GM19238 (cell line): Measurements from ENCODE around the gene KIF1C.

Source experiments
- DNase-seq: peaks from one replicate; pipeline ENCODE4 v3.0.0; 2011; ENCODE audit warnings: low spot score; ENCODE audit not compliant: insufficient read length

Gene KIF1C

DNA sequence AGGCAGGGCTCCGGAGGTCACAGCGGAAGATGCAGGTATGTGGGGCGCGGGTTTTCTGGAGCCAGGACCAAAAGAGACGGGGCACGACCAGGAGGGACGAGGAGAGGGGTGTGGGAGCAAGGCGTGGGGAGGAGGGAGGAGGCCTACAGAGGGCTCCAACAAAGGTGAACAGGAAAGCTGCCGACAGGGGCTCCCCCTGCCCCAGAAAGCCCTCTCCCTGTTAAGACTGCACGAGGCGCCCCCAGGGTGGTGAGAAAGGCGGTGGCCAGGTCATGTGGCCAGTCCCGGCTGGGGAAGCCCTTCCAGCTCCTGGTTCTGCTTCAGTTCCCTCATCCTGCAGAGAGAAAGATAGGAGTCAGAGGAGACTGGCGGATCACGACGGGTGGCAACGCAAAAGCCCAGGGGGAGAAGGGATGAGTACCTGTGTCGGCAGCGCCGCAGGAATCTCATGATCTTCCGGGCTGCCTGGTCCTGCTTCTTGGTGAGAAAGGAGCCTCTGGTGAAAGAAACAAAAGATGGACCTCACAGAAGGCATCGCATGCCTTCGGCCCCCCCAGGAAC is 29.2 kb upstream of the KIF1C start:
- no peak for DNase-seq

DNA sequence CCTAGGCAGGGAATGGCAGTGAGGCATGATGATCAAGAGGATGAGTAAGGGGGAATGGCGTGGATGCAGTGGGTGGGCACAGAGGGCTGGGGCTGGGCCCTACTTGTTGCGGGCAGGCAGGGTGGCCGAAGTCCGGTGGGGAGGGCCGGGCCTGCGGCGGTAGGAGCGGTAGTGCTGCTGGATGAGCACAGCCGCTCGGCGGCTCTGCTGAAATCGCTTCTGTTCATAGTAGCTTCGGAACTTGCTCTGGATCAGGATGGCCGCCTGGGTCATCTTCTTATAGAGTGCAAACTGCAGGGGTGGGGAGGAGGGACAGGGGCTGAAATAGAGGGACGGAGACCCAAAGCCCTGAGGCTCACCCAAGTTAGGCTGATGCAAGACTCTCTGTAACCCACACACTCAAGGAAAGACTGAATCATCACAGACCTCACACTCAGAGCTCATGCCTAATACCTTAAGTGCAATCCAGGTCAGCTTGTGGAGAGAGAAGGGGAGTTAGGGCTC is 28.7 kb upstream of the KIF1C start:
- DNase-seq = no peak

DNA sequence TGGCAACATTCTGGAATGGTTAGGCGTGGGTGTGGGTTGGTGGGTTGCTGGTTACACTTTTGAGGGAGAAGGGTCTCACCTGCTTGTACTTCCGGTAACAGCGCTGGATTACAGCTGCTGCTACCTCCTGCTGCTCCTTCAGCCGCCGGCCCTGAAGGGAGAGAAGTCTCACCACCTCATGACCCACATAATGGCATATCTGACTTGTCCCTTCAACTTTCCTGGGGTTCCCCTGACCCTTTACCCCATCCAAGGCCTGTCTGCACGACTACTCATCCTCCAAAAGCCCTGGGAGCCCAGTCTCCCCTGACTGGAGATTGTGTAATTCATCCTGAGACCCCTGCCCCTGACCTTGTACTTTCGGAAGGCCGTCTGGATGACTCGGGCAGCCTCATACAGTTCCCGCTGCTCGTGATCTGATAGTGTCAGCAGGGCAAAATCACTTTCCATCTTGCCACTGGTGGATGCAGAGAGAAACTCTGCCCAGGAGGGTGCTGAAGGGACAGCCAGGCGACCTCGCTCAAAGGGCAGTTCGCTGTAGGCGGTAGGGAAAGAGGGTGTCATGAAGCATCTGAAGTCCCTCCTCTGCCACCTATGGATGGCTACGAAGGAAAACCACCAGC is 28.1 kb upstream of the KIF1C start:
- DNase-seq = no peak

DNA sequence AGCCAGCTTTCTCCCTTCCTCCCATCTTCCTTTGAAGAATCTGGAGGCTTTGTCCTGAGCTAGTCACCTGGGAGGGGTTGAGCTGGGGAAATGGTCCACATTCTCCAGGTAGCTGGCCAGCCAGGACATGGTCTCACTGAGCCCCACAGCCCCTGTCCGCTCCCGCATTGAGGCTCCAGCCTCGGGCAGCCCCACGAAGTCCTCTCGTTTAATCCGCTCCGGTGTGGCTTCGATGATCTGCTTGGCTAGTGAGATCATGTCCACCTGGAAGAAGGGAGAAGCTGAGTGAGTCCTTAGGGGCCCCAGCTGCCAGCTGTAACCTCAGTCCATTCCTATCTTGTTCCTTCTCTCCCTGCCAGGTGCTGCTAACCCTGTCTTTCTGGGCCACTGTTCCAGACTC is 27.5 kb upstream of the KIF1C start:
- DNase-seq = no peak

DNA sequence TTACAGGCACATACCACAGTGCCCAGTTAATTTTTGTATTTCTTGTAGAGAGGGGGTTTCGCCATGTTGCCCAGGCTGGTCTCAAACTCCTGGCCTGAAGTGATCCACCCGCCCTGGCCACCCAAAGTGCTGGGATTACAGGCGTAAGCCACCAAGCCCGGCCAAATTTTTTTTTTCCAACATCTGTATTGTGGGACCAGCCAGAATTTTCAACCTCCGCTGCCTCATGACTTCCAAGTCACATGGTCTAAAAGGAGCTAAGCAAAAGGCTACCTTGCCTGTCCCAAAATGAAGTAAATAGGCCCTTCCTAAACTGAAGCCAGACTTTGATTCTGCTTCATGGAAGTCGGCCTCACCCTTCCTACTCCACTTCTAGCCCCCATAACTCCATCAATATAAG is 25.9 kb upstream of the KIF1C start:
- no peak for DNase-seq

DNA sequence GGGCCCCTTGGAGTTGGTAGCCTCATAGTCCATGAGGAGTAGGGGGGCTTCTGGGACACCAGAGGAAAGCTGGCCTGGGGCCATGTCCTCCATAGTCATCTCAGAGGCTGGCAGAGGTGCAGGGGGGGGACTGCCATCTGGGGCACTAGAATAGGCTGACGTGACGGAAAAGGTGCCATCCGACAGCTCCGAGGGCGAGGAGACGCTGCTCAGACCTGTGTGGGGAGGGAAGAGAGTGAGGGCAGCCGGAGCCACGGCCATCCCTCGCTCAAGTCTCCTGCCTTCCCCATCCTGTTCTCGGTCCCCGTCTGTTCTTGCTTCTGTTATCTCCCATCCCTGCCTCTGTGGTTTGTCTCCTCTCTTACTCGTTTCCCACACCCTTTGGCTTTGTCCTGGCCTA is 25.4 kb upstream of the KIF1C start:
- DNase-seq = no peak

DNA sequence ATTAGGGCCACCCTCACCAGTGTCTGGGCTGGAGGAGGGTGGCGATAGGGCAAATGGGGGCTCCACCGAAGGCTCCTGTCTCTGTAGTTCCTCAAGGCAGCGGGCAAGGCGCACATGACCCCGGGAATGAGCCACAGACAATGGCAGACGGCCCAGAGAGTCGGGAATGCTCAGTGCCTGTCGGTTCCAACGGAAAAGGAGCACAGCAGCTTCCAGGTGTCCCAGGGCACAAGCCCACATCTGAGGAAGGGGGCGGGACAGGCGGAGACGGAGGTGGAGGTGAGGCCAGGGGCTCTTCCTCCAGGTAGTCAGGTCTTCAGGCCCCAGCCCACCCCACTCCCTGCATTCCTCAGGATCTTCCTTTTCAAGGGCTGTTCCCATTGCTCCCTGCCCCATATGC is 25.0 kb upstream of the KIF1C start:
- no peak for DNase-seq

DNA sequence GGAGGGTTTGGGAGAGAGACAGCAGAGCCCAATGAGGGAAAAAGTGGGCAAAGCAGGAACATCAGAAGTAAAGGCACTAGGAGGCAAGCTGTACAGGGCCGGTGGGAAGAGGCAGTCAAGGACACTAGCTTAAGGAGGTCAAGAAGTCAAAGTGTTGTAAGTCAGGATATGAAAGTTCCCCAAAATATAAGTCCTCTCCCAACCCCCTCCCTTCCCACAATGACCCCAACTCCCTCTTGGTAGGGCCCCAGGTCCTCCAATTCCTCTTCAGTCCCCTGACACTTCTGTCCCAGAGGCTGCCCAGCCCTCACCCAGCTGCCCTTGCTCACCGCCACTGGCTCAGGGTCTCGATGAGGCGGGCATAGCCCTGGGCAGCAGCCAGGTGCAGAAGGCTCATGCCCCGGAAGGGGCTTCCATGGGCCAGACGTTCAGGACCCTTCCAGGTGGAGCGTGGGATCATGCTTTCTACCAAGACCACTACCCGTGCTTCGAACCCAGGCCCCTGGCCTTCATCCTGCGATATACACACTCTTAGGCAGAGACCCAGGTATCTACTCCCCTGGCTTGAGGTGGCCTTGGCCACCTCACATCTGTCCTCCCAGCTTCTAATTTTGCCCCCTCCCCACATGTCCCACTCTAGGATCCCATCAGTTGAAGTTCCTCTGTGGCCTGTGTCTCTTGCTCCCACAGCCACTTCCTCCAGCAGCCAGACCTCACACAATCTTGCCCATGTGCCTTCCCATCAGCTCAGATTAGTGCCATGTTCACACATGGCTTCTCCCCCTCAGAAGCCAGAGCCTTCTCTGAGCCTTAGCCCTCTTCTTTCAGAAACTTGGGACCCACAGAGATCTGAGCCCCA is 24.3 kb upstream of the KIF1C start:
- no peak for DNase-seq

DNA sequence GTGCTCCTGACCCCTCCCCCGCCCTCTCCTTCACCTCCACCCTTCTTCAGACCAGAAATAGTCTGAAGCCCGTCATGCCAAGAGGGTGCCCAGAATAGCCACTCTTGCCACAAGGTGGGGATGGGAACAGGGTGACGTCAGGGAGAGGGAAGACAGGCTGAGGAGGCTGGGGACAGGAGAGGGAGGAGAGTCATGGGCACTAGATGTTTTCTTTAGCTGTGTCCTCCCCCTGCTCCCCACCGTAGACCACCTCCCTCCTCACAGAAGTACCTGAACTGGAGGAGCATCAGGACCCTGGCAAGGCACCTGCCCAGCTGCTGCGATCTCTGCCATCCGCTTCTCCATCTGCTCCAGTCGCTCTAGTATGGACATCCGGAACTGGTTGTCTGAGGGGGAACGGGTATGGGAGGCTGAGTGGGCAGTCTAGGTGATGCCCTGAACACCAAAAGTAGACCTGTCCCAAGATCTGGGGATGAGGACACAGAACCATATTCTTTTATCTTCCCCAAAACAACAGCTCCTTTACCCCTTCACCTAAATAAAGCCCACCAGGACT is 23.6 kb upstream of the KIF1C start:
- DNase-seq = no peak

DNA sequence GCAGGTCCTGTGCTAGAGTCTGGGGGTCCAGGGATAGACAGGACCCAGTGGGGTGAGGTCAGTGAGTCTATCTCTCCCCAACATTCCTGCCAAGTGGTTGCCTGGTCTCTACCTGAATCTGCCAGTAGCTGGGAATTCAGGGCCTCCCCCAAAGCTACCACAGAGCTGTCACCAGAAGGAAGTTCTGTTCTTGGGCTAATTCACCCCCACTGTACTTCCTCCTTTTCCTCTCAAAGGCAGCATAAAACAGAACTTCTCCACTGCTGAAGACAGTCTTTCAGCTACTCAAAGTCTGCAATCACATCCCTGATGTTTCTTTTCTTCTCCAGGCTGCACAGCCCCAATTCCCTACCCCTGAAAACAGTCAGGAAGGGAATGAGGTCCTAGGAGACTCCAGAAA is 19.0 kb upstream of the KIF1C start:
- DNase-seq = no peak

DNA sequence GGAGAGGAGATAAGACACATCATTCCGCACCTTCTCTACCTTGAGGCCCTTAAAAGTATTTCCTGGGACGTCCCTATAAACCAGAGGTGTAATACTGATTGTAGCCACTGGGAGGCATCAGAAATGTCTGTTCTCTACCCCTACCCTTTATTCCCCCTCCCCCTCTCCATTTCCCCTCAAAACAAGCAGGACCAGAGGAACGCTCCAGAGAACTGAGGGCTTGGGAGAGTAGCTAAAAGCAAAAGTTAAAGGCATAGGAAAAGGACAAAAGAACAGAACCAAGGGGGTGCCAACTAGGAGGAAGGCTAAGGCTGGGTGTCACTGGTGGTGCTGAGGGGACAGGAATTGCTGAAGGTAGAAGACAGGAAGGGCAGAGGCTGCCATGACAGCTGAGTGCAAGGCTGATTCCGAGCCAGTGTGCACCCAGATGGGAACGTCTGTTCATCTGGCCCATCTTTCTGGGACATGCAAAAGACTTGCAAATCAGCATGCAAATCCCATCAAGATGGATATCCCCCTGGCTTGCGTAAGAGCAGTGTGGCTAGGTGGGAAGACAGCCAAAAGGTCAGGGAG is 17.0 kb upstream of the KIF1C start:
- no peak for DNase-seq

DNA sequence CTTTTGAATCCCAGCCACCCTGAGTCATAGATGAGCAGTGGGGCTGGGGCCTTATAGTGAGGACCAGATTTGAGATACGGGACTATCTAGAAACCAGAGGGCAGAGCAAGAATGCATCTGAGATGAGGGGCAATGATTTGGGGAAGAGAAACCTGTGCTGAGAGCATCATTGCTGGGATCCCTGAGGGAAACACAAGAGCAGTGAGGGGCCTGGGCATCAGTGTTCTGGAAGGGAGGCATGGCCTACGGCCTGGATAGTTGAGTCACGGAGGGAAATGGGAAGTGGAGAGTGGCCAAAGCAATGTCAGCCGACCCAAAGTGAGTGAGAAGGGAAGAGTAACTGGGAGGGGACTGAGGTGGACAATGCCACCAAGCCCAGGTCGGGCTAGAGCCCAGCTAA is 15.4 kb upstream of the KIF1C start:
- DNase-seq = no peak

DNA sequence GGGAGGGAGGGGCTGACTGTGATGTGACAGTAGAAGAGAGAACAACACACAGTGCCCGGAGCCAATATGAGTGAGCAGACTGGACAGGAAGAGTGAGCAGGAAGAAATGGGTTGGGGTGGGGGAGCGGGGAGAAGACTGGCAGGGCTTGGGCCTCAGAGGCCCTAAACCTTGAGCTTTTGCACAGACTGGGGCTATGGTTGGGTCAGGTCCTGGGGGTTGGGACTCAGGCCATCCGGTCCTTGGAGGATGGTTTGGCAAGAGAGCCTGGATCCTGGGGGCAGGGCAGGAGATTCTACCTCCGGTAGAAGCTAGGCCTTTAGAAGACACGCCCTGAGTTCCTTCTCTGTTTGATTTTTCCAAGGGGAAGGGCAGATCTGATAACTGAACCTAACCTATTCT is 11.3 kb upstream of the KIF1C start:
- no peak for DNase-seq

DNA sequence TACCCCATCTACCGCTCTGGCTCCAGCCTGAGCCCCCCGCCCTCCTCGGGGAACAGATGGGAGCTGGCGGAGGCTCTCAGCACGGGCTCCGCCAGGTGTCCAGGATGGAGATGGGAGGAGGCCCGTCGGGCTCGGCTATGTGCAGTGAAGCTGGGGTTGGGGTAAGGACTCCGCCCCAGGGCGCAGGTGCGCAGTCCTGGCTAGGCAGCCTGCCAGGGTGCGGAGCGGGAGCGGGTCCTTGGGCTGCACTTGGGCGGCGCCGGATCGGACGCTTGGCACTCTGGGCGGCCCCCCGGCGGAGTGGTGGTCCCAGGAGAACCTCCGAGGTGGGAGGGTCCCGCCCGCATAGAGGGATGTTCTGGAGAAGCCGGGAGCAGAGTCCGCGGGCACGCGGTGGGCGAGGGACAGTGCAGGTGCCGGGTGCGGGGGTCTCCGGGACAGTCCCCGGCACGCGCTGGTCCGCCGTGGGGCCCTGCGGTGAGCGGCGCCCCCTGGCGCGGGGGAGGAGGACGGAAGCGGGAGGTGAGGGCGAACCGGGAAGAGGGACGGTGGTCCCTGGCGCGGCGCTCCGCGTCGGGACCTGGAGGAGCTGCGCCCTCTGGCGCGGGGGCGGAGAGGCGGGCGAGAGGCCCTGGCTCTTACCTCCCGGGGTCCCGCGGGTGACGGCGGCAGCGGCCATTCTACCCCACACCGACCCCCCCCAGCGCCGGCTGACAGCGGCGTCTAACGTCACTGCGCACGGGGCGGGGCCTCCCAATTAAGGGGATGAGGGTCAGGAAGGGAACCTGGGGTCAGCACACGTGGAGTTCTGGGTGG is 10.6 kb upstream of the KIF1C start, which contains the start of gene CAMTA2:
TSS of gene CAMTA2 (minus strand) at position 725 of the 816 bp plus-strand sequence. CDS start 1,453 bp downstream, outside the sequence.
- DNase-seq = peak; percentile 82

DNA sequence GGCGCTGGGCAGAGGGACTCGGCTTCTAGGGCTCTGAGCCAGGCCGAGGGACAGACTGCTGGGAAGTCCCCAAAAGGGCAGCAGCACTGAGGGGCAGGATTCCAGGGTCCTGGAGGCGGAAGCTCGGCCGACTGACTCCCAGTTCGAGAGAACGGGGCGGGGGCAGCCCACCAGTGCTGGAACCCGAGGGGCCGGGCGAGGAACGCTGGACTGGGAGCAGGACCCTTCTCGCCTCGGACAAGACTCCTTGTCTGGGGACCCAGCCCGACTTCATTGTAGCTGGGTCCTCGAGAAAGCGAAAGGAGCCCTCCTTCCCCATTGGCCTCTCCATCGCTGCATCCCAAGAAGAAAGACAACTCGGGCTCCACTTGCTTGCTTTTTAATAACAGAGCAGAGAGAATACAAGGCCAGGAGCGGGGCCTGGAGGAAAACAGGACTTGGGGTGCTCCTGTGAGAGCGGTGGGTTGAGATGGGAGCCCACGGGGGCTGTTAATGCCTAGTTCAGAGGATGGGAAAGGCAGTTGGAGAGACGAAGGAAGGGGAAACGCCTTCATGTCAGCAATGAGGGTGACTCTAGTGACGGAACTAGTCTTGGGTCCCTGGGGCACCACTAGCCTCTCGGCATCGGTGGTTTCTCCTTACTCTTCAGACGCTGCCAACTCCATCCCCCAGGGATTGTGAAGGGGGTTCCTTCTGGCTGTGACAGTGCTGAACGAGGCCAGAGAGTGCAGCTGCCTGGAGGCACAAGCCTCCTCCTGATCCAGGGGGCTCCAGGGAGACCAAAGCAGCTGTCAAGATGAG is 9.8 kb upstream of the KIF1C start:
- DNase-seq = no peak

DNA sequence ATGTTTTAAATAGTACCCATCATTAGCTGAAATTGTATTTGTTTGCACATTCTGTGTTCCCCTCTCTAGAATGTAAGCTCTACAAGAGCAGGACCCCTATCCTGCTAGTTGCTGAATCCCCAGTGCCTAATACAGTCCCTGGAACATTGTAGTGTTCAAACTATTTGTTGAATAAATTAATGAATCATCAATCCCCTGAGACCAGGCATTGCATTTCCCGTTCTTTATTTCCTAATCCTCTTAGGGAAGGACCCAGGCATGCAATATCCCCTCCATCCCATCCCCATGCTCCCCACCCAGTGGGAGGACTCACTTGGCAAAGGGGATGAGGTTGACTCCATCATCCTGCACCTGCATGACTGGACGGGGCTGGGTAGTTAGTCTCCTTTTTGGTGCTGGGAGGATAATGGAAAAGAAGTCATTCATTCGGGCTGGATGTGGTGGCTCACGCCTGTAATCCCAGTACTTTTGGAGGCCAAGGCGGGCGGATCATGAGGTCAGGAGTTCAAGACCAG is 3.6 kb upstream of the KIF1C start:
- no peak for DNase-seq

DNA sequence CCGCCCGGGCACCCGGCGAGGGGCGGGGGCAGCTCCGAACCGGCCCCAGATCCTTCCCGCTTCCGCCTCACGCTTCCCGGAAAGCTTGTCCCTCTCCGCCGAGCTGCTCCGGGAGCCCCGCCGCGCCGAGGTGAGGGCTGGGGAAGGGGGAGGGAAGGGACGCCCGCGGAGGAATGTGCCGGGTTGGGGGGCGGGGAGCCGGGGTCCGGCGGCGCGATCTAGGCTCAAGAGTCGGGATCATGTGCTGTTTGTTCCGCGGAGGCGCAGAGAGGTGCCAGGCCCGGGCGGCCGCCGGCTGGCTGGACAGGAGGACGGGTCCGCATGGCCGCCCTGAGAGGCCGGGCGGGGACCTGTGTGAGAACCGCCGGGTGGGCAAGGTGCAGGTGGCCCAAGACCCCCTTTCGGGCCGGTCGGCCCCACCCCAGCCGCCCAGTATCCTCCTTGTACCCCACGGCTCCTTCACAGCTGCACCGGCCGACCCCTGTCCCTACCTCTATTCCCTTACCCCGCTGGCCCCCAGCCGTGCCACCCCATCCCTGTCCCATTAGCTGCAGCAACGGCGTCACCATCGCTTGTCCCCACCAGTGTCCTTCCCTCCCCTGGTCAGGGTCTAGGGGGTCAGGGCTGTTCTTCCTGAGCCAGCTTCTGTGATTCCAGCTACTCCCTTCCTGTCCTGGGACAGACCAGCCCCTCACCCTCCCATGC is 429 bp downstream of the KIF1C start:
- DNase-seq = no peak

DNA sequence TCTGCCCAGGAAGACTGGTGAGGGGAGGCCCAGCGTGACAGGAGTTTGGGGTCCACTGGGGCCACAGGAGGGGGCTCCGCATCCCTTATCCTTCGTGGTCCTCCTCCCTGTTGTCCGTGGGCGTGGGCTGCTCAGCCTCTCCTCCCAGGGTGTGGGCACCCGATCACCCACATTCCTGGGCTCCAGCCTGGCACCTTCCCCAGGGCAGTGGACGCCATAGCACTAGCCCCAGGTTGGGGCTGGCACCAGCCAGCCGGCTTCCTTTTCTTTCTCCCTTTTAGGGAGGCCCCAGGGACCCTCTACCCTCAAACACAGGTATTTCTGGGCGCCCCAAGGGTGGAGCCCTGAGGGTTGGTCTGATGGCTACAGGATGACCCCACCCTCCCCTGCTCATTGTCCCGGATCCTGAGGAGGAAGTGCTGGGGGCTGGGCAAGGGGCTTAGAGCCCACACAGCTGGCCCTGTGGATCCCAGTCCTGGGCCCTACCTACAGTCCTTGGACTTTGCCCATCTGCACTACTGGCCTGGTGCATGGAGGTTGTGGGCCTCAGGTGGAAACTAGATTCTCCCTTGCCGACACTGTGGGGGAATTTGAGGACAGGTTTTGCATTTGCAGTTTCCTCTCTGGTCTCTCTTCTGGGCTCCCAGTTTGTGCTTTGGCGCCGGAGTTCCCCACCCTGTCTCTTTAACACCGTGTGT is 1.1 kb downstream of the KIF1C start:
- no peak for DNase-seq
